ENCODE measurements around the gene FAM149A. TPM values are rescaled to one million over a fixed set of nuclear protein-coding genes. Genes with fewer than 3 reads are reported as not detected.

Gene FAM149A
- total and polyA plus RNA-seq, 10 of the 15 experiments (the other 5 are each of a cell fraction or from before 2014, with no cell fraction given) = 0.38 to 1.9 (median 0.99) TPM

DNA sequence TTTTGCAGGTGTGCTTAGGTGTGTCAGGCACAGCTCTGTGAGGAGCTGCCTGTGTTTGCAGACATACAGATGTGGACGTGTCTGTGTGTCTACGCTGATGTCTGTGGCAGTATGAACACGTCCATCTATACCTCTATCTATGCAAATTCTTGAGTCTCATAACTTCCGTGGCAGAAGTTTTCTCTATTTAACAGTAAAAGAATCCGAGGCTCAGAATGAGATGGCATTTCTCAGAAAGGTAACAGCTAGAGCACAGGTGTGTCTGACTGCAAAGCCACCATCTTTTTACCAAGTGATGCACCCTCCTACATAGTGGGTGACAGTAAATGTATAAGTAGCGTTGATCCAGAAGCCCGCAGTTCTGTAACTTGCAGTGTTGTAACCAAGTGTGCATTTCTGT is 47.0 kb downstream of the FAM149A start (continued):
- TF ChIP-seq, protein P1, sequence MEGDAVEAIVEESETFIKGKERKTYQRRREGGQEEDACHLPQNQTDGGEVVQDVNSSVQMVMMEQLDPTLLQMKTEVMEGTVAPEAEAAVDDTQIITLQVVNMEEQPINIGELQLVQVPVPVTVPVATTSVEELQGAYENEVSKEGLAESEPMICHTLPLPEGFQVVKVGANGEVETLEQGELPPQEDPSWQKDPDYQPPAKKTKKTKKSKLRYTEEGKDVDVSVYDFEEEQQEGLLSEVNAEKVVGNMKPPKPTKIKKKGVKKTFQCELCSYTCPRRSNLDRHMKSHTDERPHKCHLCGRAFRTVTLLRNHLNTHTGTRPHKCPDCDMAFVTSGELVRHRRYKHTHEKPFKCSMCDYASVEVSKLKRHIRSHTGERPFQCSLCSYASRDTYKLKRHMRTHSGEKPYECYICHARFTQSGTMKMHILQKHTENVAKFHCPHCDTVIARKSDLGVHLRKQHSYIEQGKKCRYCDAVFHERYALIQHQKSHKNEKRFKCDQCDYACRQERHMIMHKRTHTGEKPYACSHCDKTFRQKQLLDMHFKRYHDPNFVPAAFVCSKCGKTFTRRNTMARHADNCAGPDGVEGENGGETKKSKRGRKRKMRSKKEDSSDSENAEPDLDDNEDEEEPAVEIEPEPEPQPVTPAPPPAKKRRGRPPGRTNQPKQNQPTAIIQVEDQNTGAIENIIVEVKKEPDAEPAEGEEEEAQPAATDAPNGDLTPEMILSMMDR (IDR thresholded peaks at IDR 0.05 in 2 of 3, conservative IDR thresholded peaks at IDR 0.05 in 1 of 3; ENCODE audit: control insufficient read depth in 2 of 3, extremely low read depth in 1 of 3, insufficient read depth in 1 of 3, low read depth in 3 of 3, low read length in 3 of 3) = no peak
- TF ChIP-seq ZBTB33 (IDR thresholded peaks at IDR 0.05) = no peak

DNA sequence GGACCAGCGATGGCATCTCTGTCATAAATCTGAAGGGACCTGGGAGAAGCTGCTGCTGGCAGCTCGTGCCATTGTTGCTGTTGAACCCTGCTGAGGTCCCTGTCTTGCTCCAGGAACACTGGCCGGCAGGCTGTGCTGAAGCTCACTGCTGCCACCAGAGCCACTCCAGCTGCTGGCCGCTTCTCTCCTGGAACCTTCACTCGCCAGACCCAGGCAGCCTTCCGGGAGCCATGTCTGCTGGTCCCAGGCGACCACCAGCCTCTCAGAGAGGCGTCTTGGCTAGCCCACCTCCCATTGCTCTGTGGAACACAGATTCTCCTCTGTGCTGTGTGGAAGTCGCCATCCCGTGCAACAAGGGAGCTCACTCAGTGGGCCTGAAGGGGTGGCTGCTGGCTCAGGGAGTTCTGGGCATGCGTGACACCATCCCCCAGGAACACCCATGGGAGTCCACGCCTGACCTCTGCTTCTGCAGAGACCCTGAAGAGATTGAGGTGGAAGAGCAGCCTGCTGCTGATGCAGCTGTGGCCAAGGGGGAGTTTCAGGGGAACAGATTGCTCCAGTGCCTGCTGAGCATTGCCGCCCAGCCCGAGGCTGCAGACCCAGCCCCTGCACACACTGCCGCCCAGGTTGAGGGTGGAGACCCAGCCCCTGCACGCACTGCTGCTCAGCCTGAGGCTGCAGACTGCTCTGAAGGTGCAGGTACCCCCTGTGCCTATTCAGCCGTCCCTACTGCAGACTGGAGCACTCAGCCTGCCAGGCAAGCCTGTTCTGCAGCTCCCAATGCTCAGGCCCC is 53.7 kb downstream of the FAM149A start:
- ChIA-PET POLR2A (no interaction called here), SMC1A (ENCODE audit: uncharacterized antibody, unreplicated experiment) (no interaction called here), CTCF (no interaction called here), RAD21 (ENCODE audit: unreplicated experiment) (no interaction called here)
- ATAC-seq = no peak
- no peak for FAIRE-seq
- in situ Hi-C loops (cut with MboI) = no loop called here
- BruUV-seq (replicated peaks) = no TSS peak
- H3K27me3 ChIP-seq (replicated peaks in 1 of 2; ENCODE audit: control insufficient read depth in 2 of 2, insufficient read depth in 2 of 2, low read length in 1 of 2) = peaks cover 0 to 1% of the 10 kb centered on the region in 2 experiments; a peak in 2 of 4 replicates
- TF ChIP-seq ZSCAN29 (IDR thresholded peaks at IDR 0.05) (no peak), SUPT20H (IDR thresholded peaks at IDR 0.05; ENCODE audit: borderline replicate concordance, control insufficient read depth, low read depth, low read length) (no peak), TCF12 (IDR thresholded peaks at IDR 0.05; ENCODE audit: low read depth, low read length) (no peak), NR2C1 (IDR thresholded peaks at IDR 0.05) (no peak), RCOR1 (conservative IDR thresholded peaks at IDR 0.05; ENCODE audit: low read depth, low read length) (no peak), ZNF274 (IDR thresholded peaks at IDR 0.05; ENCODE audit: insufficient read depth, insufficient read length) (no peak), IKZF1 (conservative IDR thresholded peaks at IDR 0.05) (no peak)
- WGBS (ENCODE audit: insufficient coverage, insufficient replicate concordance, low lambda C conversion rate, missing lambda C conversion rate) = 15% methylated on average over 17 of the region's 17 CpGs
- no peak overlapping the region for H3K27ac ChIP-seq (ENCODE audit: control insufficient read depth, insufficient read depth)
- H3K36me3 ChIP-seq (ENCODE audit: control insufficient read depth in 2 of 2, insufficient read depth in 2 of 2, low read length in 1 of 2) = no peaks in the 10 kb centered on the region
- no peaks in the 10 kb centered on the region for H3K79me2 ChIP-seq (ENCODE audit: control insufficient read depth, insufficient read depth, low read length)
- intact Hi-C loops (cut with micrococcal nuclease; ENCODE audit: unreplicated experiment) = no loop called here
- H2AFZ ChIP-seq (ENCODE audit: control insufficient read depth, low read depth, low read length) = no peak overlapping the region
- no peak overlapping the region for H3K9ac ChIP-seq (ENCODE audit: control insufficient read depth, insufficient read depth, low read length)
- DNase-seq (ENCODE audit: low read depth, low spot score) = no peak
- H3K4me2 ChIP-seq (ENCODE audit: control insufficient read depth, insufficient read depth) = no peak overlapping the region
- peaks cover 6% of the 10 kb centered on the region for H3K4me1 ChIP-seq (ENCODE audit: control insufficient read depth, insufficient read depth, low read length)
- H3K9me3 ChIP-seq (replicated peaks; ENCODE audit: control insufficient read depth, insufficient read depth, low read length) = no peaks in the 10 kb centered on the region
- no peaks in the 10 kb centered on the region for H4K20me1 ChIP-seq (ENCODE audit: control insufficient read depth, insufficient read depth)
- H3K4me3 ChIP-seq = no peak overlapping the region

Data from GM12878 (cell line).